Measurements from ENCODE around the gene ING3. TPM values are rescaled to one million over a fixed set of nuclear protein-coding genes. Genes with fewer than 3 reads are reported as not detected.

ING3 gene, protein sequence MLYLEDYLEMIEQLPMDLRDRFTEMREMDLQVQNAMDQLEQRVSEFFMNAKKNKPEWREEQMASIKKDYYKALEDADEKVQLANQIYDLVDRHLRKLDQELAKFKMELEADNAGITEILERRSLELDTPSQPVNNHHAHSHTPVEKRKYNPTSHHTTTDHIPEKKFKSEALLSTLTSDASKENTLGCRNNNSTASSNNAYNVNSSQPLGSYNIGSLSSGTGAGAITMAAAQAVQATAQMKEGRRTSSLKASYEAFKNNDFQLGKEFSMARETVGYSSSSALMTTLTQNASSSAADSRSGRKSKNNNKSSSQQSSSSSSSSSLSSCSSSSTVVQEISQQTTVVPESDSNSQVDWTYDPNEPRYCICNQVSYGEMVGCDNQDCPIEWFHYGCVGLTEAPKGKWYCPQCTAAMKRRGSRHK
- 13.3 TPM for polyA plus RNA-seq (2013, experiment 1 of 2)
- polyA plus RNA-seq (2013, experiment 2 of 2): 14.1 TPM

DNA sequence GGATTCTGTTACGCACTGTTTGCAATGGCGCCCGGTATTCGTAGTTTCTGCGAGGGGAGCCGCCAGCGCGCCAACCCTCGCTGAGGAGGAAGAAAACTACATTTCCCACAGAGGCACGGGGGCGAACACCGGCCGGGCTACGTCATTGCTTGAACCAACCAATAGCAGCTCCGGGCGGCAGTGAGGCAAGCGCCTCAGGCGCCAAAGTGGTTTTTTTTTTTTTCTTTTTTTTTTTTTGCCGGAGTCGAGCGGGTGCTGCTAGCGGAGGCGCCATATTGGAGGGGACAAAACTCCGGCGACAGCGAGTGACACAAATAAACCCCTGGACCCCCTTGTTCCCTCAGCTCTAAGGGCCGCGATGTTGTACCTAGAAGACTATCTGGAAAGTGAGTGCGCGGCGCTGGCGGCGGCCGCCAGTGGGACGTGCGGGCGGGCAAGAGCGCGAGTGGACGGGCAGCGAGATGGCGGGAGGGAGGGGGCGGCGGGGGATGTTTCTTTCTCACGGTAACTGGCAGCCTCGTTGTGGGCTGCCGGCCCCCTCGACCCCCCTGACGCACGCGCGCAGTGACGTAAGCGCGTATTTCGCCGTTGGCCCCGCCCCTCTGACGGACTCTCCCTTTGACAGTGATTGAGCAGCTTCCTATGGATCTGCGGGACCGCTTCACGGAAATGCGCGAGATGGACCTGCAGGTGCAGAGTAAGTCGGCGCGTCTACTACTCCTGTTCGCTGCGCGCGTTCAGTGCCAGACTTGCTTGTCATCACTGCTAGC, at the start of gene ING3:
TSS of gene ING3 (plus strand) at position 239 of the 770 bp plus-strand sequence. CDS start at position 359, 120 bp downstream.
- WGBS, 2 experiments (ENCODE audit: insufficient coverage in 2 of 2): 0 to 1% methylated on average over 45 to 57 of the region's 71 CpGs
- peaks cover 18% of the 10 kb centered on the region for H3K36me3 ChIP-seq (ENCODE audit: control insufficient read depth, insufficient read depth, low read length)
- H3K4me3 ChIP-seq (ENCODE audit: extremely low read depth, insufficient read depth, low read length, poor library complexity, severe bottlenecking): peak within 1 kb of the TSS; percentile 50
- H3K9me3 ChIP-seq (ENCODE audit: control insufficient read depth, low read length): no peaks in the 10 kb centered on the region
- H3K27ac ChIP-seq (ENCODE audit: low read depth, low read length, severe bottlenecking): peak within 1 kb of the TSS; percentile 100
- H3K4me1 ChIP-seq (ENCODE audit: control insufficient read depth, insufficient read depth, low read length, poor library complexity, severe bottlenecking): no peaks in the 10 kb centered on the region

DNA sequence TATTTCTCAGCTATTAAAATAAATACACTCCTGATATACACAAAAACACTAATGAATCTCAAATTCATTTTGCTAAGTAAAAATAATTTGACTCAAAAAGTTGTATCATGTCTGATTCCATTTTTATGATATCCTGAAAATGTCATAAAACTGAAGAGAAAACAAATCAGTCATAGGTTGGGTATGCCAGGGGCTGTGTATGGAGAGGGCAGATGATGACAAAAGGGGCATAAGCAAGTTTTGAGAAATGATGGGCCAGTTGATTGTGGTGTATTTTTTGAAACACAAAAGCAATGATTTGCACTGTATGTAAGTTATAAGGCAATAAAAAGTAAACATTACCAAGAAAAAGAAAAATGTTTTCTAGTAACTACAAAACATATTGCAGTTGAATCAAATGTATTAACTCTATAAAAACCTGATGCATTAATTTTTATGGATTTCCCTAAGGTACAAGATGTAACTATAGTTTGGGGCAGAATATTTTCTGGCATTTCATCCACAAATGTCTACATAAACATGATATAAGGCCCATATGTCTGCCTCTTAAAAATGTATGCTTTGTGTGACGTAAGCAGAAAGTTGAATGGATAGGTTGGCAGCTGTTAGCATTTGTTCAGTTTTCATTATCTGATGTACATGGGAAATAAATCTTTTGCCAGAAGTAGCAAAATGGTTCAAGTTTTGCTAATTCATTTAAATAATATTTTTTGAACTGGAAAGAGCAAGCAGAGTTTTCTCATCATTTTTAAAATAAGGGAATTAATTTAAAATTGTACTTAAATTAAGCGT, 35.1 kb upstream of the ING3 start:
- Histone ChIP-seq H3K9me3 (ENCODE audit: control insufficient read depth, low read length) (no peaks in the 10 kb centered on the region), H3K27ac (ENCODE audit: low read depth, low read length, severe bottlenecking) (no peak overlapping the region), H3K36me3 (ENCODE audit: control insufficient read depth, insufficient read depth, low read length) (no peaks in the 10 kb centered on the region), H3K4me3 (ENCODE audit: extremely low read depth, insufficient read depth, low read length, poor library complexity, severe bottlenecking) (no peak overlapping the region), H3K4me1 (ENCODE audit: control insufficient read depth, insufficient read depth, low read length, poor library complexity, severe bottlenecking) (no peaks in the 10 kb centered on the region)
- WGBS, 2 experiments (ENCODE audit: insufficient coverage in 2 of 2): 80% methylated on average over 1 of the region's 2 CpGs; no CpG with 5 or more reads in 1 of the 2 experiments

GRCh38 chr7:120916121-120916520, 34.5 kb upstream of the ING3 start:
- Histone ChIP-seq H3K4me1 (ENCODE audit: control insufficient read depth, insufficient read depth, low read length, poor library complexity, severe bottlenecking) (no peaks in the 10 kb centered on the region), H3K36me3 (ENCODE audit: control insufficient read depth, insufficient read depth, low read length) (no peaks in the 10 kb centered on the region), H3K9me3 (ENCODE audit: control insufficient read depth, low read length) (no peaks in the 10 kb centered on the region), H3K27ac (ENCODE audit: low read depth, low read length, severe bottlenecking) (no peak overlapping the region), H3K4me3 (ENCODE audit: extremely low read depth, insufficient read depth, low read length, poor library complexity, severe bottlenecking) (no peak overlapping the region)
- 83% methylated on average over 1 of the region's 3 CpGs; no CpG with 5 or more reads in 1 of the 2 experiments for WGBS, 2 experiments (ENCODE audit: insufficient coverage in 2 of 2)

DNA sequence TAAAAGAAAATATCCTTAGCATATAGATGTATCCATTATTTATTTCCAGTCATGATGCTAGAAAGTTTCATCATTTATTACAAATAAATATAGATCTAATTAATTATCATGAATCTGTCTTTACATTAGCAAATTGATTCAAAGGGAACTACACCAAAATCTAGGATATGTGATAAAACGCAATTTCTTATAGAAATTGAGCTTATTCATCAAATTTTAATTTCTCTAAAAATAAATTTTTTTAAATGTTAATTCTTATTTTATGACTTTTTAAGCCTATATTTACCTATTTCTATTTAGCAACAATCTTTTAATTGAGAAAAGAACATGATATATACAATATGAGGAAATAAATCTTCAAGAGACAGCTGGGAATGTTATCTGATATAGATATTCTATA, 34.0 kb upstream of the ING3 start:
- no peak overlapping the region for H3K4me3 ChIP-seq (ENCODE audit: extremely low read depth, insufficient read depth, low read length, poor library complexity, severe bottlenecking)
- H3K36me3 ChIP-seq (ENCODE audit: control insufficient read depth, insufficient read depth, low read length): no peaks in the 10 kb centered on the region
- no peak overlapping the region for H3K27ac ChIP-seq (ENCODE audit: low read depth, low read length, severe bottlenecking)
- WGBS, 2 experiments (ENCODE audit: insufficient coverage in 2 of 2): no CpG with 5 or more reads among the region's 1 CpG
- no peaks in the 10 kb centered on the region for H3K4me1 ChIP-seq (ENCODE audit: control insufficient read depth, insufficient read depth, low read length, poor library complexity, severe bottlenecking)
- H3K9me3 ChIP-seq (ENCODE audit: control insufficient read depth, low read length): no peaks in the 10 kb centered on the region

DNA sequence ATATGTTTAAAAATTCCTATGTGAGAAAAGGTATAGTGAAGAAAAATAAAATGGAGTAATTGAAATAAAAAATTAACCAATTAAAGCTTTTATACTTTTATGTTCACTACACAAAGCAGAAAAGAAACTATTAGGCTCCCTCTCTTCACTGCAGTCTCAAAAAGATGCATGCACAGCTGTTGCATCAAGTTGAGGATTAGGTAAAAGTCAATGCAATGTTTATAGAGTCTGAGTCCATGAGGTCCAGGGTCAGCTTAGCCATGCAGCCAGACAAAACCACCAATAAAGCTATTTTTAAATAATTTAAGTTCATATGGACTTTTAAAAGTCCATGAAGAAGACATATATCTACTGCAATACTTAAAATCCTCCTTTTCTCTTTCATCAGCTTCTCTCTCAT, 31.1 kb upstream of the ING3 start:
- no peaks in the 10 kb centered on the region for H3K36me3 ChIP-seq (ENCODE audit: control insufficient read depth, insufficient read depth, low read length)
- no peaks in the 10 kb centered on the region for H3K9me3 ChIP-seq (ENCODE audit: control insufficient read depth, low read length)
- H3K4me3 ChIP-seq (ENCODE audit: extremely low read depth, insufficient read depth, low read length, poor library complexity, severe bottlenecking): no peak overlapping the region
- H3K4me1 ChIP-seq (ENCODE audit: control insufficient read depth, insufficient read depth, low read length, poor library complexity, severe bottlenecking): no peaks in the 10 kb centered on the region
- no peak overlapping the region for H3K27ac ChIP-seq (ENCODE audit: low read depth, low read length, severe bottlenecking)

DNA sequence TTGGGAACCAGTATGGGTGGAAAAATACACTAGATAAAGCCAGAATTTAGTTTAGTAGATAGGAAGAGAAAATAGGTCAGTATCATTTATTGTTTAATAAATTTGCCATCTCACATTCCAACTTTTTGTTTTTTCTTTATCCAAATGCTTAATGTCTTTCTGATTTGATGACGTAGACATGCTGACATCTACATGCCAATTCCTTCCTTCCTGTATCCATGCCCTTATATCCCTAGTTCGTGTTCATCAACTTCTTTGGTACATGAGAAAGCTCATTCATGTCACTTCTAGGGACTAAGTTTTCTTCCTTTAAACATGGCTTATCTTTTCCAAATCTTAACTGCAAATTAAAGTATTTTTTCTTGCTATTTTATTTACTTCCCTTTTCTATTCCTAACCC, 30.5 kb upstream of the ING3 start:
- H3K4me1 ChIP-seq (ENCODE audit: control insufficient read depth, insufficient read depth, low read length, poor library complexity, severe bottlenecking): peaks cover under 1% of the 10 kb centered on the region
- H3K4me3 ChIP-seq (ENCODE audit: extremely low read depth, insufficient read depth, low read length, poor library complexity, severe bottlenecking): no peak overlapping the region
- WGBS, 2 experiments (ENCODE audit: insufficient coverage in 2 of 2): 96 to 100% methylated on average over 2 of the region's 2 CpGs
- no peaks in the 10 kb centered on the region for H3K36me3 ChIP-seq (ENCODE audit: control insufficient read depth, insufficient read depth, low read length)
- no peak overlapping the region for H3K27ac ChIP-seq (ENCODE audit: low read depth, low read length, severe bottlenecking)
- no peaks in the 10 kb centered on the region for H3K9me3 ChIP-seq (ENCODE audit: control insufficient read depth, low read length)

DNA sequence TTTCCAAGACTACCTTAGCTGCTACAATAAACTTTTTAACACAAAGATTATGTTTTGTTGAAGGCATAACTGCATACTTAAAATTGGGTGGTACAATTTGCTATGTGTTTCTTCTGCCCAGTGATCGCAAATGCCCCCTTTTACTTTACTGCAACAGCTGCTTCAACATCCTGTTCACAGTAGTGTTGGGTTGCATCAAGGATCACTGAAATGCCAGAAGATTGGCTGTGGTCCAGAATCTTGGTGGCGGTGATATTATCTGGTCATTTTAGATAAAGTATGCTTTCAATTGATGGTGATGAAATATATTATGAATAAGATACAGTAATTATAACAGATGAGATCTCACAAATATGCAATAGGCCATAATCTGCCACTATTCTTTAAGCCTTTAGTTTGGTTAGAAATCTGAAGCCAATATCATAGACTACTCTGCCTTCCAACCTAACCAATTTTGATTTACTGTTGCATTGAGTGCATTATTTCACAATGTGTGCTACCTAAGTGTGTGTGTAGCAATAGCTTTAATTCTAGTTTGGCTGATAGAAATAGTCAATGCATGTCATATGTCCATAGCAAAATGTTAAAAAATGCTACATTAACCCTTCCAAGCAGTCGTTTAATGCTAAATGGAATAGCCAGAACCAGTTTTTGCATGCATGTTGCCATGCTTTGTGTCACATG, 29.8 kb upstream of the ING3 start:
- 74 to 100% methylated on average over 1 to 2 of the region's 3 CpGs for WGBS, 2 experiments (ENCODE audit: insufficient coverage in 2 of 2)
- Histone ChIP-seq H3K36me3 (ENCODE audit: control insufficient read depth, insufficient read depth, low read length) (no peaks in the 10 kb centered on the region), H3K4me1 (ENCODE audit: control insufficient read depth, insufficient read depth, low read length, poor library complexity, severe bottlenecking) (peaks cover 6% of the 10 kb centered on the region), H3K9me3 (ENCODE audit: control insufficient read depth, low read length) (no peaks in the 10 kb centered on the region), H3K27ac (ENCODE audit: low read depth, low read length, severe bottlenecking) (no peak overlapping the region), H3K4me3 (ENCODE audit: extremely low read depth, insufficient read depth, low read length, poor library complexity, severe bottlenecking) (no peak overlapping the region)

DNA sequence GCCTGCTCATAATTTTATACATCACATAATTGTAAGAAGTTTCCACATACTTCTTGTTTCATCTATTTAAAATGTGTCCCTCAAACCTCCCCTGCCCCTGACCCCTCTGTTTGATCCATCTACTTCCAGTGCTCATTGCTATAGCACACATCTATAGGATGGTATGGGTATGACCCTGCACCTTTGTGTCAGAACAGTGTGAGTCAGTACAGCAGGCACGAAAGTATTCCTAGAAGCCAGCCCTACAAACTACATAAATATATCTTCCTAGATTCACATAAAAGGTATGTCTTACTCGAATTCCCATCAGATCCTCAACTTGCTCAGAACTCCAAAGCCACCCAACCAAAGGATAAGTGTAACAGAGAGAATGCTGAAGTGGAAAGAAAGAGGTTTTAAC, 25.7 kb upstream of the ING3 start:
- no peak overlapping the region for H3K4me3 ChIP-seq (ENCODE audit: extremely low read depth, insufficient read depth, low read length, poor library complexity, severe bottlenecking)
- H3K4me1 ChIP-seq (ENCODE audit: control insufficient read depth, insufficient read depth, low read length, poor library complexity, severe bottlenecking): peaks cover 6% of the 10 kb centered on the region
- H3K27ac ChIP-seq (ENCODE audit: low read depth, low read length, severe bottlenecking): no peak overlapping the region
- H3K9me3 ChIP-seq (ENCODE audit: control insufficient read depth, low read length): no peaks in the 10 kb centered on the region
- H3K36me3 ChIP-seq (ENCODE audit: control insufficient read depth, insufficient read depth, low read length): no peaks in the 10 kb centered on the region
- 75% methylated on average over 1 of the region's 2 CpGs; no CpG with 5 or more reads in 1 of the 2 experiments for WGBS, 2 experiments (ENCODE audit: insufficient coverage in 2 of 2)

GRCh38 chr7:120925392-120925791, 25.2 kb upstream of the ING3 start:
- Histone ChIP-seq H3K4me1 (ENCODE audit: control insufficient read depth, insufficient read depth, low read length, poor library complexity, severe bottlenecking) (peaks cover 6% of the 10 kb centered on the region), H3K27ac (ENCODE audit: low read depth, low read length, severe bottlenecking) (no peak overlapping the region), H3K9me3 (ENCODE audit: control insufficient read depth, low read length) (no peaks in the 10 kb centered on the region), H3K36me3 (ENCODE audit: control insufficient read depth, insufficient read depth, low read length) (no peaks in the 10 kb centered on the region), H3K4me3 (ENCODE audit: extremely low read depth, insufficient read depth, low read length, poor library complexity, severe bottlenecking) (no peak overlapping the region)
- WGBS, 2 experiments (ENCODE audit: insufficient coverage in 2 of 2): 91 to 92% methylated on average over 4 of the region's 5 CpGs

DNA sequence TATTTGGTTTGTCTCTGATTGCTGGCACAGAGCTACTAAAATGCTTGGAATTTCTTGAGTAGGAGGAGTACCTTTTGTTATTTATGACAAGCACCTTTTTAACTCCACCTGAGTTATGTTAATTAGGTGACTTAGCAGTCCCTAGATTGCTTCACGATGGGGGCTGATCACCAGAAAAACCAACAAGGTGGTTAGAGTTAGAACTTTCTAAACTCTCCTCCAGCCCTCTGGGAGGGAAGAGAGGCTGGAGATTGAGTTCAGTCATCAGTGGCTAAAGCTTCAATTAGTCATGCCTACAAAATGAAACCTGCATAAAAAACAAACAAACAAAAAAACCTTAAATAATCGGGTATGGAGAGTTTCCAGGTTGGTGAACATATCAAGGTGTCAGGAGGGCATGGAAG, 23.6 kb upstream of the ING3 start:
- Histone ChIP-seq H3K36me3 (ENCODE audit: control insufficient read depth, insufficient read depth, low read length) (no peaks in the 10 kb centered on the region), H3K9me3 (ENCODE audit: control insufficient read depth, low read length) (no peaks in the 10 kb centered on the region), H3K27ac (ENCODE audit: low read depth, low read length, severe bottlenecking) (no peak overlapping the region), H3K4me3 (ENCODE audit: extremely low read depth, insufficient read depth, low read length, poor library complexity, severe bottlenecking) (no peak overlapping the region), H3K4me1 (ENCODE audit: control insufficient read depth, insufficient read depth, low read length, poor library complexity, severe bottlenecking) (peaks cover 6% of the 10 kb centered on the region)
- 20% methylated on average over 1 of the region's 2 CpGs; no CpG with 5 or more reads in 1 of the 2 experiments for WGBS, 2 experiments (ENCODE audit: insufficient coverage in 2 of 2)
